HG02852 (cell line): Measurements from ENCODE around the gene EMB.
A peak's percentile ranks its signal among the peaks of the same experiment; 100 is the strongest.
"Not testable (repeated sequence)": the region's sequence is repeated elsewhere in the genome, so short reads cannot be mapped to it uniquely, and the experiment has no call there.

ENCODE experiments used
- ATAC-seq: cut with Tn5 transposase; IDR thresholded peaks from one replicate; pipeline ENCODE4 v1.9.1; 2021; ENCODE audit warnings: mild to moderate bottlenecking, moderate library complexity; ENCODE audit not compliant: unreplicated experiment

Gene EMB

GRCh38 chr5:50423100-50423799 is 17.8 kb downstream of the EMB start:
- ATAC-seq = not testable (repeated sequence)

- not testable (repeated sequence) for ATAC-seq
Measured at GRCh38 chr5:50421184-50421950, 19.7 kb downstream of the EMB start.

- no peak for ATAC-seq
Measured at GRCh38 chr5:50420343-50420935, 20.6 kb downstream of the EMB start.

- ATAC-seq = not testable (repeated sequence)
Measured at GRCh38 chr5:50419656-50420055, 21.4 kb downstream of the EMB start.

- ATAC-seq = not testable (repeated sequence)
Measured at GRCh38 chr5:50416637-50417036, 24.5 kb downstream of the EMB start.

DNA sequence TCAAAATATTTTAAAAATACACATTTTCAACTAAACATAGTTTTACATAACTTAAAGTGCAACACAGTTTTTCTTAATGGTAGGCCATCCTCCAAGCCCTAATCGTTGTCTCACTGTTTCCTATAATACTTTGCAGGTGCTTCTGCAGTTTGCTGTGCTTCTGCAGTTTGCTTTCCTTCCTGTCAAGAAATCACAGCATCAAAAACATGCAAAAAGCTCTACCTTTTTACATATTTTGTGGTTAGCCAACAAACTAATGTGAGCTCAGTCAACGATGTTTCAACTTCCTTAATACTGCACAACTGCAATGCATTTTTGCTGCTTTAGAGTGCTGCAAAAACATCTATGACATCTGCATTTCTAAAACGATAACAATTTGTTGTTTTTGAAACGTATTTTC is 25.2 kb downstream of the EMB start:
- ATAC-seq = peak; percentile 93

GRCh38 chr5:50410932-50411331 is 30.2 kb downstream of the EMB start:
- not testable (repeated sequence) for ATAC-seq

- no peak for ATAC-seq
Measured at GRCh38 chr5:50406877-50407276, 34.2 kb downstream of the EMB start.

DNA sequence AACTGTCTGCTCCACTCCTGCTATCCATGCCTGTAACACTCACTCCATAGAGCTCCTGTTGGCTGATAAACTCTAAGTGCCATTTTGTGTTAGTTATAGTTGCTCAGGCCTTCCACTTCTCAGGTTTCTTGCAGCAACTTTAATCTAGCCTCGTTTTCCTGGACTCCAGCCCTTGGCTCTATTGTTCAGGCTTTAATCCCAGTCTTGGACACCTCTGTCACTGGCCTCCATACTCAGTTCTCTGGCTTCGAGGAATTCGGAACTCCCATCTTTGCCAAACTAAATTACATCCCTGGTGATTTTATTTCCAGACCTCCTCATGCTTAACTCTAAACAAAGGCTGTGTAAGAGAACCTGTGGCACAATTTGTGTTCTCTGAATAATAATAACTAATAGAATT is 39.8 kb downstream of the EMB start:
- no peak for ATAC-seq

DNA sequence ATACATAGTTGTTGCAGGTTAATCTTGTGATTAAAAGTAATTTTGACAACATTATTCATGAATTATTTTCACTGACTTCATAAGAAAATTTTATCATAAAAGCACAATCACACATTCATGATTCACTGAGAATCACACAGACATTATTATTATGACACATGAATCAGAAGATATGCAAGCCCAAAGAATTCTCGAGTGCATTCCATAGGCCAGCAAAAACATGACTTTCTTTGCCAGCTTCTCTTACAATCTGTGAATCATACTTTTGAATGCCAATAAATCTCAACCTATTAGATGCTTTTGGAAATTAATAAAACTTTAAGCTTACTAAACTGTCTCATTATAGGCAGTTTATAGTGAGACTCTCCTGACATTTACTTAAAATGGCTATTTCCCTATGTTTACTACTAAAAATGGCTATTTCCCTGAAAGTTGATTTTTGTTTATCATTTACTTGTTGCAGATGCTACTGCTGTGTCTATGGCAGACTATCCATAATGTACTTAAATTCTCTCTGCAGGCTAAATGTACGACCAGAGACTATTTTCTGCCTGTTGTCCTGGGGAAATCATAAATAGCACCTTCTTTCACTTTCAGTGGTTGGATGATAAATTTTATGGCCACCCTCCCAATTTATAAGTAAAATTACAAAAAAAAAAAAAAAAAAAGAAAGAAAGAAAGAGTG is 47.0 kb downstream of the EMB start:
- ATAC-seq = not testable (repeated sequence)

DNA sequence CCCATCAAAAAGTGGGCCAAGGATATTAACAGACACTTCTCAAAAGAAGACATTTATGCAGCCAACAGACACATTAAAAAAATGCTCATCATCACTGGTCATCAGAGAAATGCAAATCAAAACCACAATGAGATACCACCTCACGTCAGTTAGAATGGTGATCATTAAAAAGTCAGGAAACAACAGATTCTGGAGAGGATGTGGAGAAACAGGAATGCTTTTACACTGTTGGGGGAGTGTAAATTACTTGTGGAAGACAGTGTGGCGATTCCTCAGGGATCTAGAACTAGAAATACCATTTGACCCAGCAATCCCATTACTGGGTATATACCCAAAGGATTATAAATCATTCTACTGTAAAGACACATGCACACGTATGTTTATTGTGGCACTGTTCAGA is 48.8 kb downstream of the EMB start:
- not testable (repeated sequence) for ATAC-seq

DNA sequence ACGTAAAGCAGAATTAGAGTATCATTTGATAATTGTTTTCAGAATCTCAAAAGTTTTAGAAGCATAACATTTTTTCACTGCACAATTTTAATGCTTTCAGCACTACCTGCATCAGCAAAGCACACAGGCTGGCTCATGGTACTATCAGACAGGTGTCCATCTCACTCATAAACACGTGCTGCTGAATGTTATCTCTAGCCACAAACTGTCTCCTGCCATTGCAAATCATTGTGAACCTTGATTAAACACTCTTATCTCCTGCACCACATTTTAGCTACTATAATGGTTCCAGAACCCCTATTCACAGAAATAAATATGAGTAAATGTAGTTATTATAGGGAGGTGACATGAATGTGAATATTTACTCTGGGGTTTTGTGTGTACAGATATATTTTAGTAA is 56.7 kb downstream of the EMB start:
- ATAC-seq = not testable (repeated sequence)

DNA sequence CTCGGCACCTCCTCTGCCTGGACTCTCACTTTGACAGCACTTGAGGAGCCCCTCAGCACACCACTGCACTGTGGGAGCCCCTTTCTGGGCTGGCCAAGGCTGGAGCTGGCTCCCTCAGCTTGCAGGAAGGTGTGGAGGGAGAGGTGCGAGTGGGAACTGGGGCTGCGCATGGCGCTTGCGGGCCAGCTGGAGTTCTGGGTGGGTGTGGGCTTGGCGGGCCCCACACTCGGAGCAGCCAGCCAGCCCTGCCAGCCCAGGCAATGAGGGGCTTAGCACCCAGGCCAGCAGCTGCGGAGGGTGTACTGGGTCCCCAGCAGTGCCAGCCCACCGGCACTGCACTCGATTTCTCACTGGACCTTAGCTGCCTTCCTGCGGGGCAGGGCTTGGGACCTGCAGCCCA is 64.4 kb downstream of the EMB start:
- not testable (repeated sequence) for ATAC-seq

- ATAC-seq = not testable (repeated sequence)
Measured at GRCh38 chr5:50369287-50370033, 71.6 kb downstream of the EMB start.

GRCh38 chr5:50365426-50366251 is 75.4 kb downstream of the EMB start:
- no peak for ATAC-seq

GRCh38 chr5:50364535-50365309 is 76.4 kb downstream of the EMB start:
- ATAC-seq = not testable (repeated sequence)

GRCh38 chr5:50359187-50359586 is 81.9 kb downstream of the EMB start:
- no peak for ATAC-seq

DNA sequence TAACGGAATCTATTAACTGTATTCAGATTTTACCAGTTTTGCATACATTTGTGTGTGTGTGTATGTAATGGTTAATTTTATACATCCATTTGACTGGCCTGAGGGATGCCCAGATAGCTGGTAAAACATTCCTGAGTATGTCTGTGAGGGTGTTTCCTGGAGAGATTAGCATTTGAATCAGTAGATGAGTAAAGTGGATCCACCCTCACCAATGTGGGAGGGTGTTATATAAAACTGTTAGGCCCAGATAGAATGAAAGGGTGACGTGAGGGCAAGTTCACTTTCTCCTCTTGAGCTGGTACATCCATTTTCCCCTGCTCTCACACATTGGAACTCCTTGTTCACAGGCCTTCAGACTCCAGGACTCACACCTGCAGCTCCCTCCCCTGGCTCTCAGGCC is 88.7 kb downstream of the EMB start:
- ATAC-seq = no peak
